ENCODE results near the gene RPS6KA2.

The RPS6KA2 gene

DNA sequence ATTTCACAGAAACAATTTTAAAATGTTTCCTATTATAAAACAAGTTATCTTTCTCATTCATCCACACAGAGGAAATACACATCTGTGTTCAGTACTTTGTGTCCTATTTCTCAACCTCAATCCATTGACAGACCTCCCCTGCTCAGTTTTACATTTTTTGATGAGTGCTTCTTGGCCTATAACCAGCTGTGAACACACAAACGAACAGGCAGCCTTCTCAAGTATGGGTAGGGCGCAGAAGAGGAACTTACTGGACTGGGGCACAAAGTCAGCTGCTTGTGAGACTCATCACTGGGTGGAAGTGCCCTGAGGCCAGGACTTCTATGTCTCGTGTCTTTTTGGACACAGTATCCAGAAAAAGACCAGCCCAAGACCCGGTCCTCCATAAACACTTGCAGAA lies 2.8 kb downstream of the RPS6KA2 start:
- H3K27ac ChIP-seq = peak overlapping the region; percentile 94
- no peak for DNase-seq (ENCODE audit: low spot score)
- ChIA-PET CTCF (interaction anchor here (1.2 kb wide), 1 partner anchor 14 kb away, joined by 4 read pairs; no protein-coding TSS in a partner anchor), POLR2A (ENCODE audit: low non-redundant PET) (no interaction called here)
- TF ChIP-seq, protein P1, sequence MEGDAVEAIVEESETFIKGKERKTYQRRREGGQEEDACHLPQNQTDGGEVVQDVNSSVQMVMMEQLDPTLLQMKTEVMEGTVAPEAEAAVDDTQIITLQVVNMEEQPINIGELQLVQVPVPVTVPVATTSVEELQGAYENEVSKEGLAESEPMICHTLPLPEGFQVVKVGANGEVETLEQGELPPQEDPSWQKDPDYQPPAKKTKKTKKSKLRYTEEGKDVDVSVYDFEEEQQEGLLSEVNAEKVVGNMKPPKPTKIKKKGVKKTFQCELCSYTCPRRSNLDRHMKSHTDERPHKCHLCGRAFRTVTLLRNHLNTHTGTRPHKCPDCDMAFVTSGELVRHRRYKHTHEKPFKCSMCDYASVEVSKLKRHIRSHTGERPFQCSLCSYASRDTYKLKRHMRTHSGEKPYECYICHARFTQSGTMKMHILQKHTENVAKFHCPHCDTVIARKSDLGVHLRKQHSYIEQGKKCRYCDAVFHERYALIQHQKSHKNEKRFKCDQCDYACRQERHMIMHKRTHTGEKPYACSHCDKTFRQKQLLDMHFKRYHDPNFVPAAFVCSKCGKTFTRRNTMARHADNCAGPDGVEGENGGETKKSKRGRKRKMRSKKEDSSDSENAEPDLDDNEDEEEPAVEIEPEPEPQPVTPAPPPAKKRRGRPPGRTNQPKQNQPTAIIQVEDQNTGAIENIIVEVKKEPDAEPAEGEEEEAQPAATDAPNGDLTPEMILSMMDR (conservative IDR thresholded peaks at IDR 0.05; ENCODE audit: low read depth) = no peak

DNA sequence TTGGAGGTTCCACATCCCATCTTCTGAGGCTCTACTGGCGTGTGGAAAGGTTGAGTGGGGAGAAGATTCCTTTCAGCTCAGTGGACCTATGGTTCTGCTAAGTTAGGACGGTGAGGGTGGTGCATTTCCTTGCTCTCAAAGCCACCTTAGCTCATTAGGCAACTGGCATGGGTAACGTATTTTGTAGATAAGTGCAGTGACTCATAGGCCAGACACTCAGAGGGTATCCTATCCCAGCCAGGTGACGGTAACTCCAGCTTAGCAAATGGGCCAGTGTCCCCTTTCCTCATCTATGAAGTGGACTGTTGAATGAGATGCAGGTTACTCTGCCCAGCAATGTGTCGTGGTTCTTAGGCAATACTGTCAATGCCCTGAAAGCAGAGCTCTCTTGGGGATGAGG lies 3.7 kb downstream of the RPS6KA2 start:
- peak overlapping the region; percentile 79 for H3K27ac ChIP-seq
- no peak for DNase-seq (ENCODE audit: low spot score)
- CTCF ChIA-PET = no interaction called here
- POLR2A ChIA-PET (ENCODE audit: low non-redundant PET) = no interaction called here
- TF ChIP-seq, protein P1 (conservative IDR thresholded peaks at IDR 0.05; ENCODE audit: low read depth) = no peak

DNA sequence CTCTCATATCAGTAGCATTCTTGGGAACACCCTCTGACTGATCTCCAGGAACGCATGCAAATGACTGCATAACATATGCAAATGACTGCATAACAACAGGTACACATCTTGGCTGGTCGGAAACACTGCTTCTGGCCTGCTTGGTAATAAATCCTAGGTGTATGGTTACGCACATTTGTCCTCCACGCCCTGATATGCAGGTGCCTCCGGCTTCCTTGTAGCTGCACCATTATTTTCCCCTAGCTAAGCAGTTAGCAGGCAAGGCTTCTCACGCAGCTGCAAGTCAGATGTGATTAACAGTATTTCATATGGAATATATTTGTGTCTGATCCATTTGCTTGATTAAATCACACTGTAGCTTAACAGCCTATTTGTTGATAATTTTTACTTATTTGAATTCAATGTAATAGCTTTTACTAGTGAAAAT lies 5.9 kb downstream of the RPS6KA2 start:
- POLR2A ChIA-PET (ENCODE audit: low non-redundant PET) = no interaction called here
- TF ChIP-seq, protein P1 (conservative IDR thresholded peaks at IDR 0.05; ENCODE audit: low read depth) = no peak
- DNase-seq (ENCODE audit: low spot score) = no peak
- peak overlapping the region; percentile 93 for H3K27ac ChIP-seq
- CTCF ChIA-PET = no interaction called here

DNA sequence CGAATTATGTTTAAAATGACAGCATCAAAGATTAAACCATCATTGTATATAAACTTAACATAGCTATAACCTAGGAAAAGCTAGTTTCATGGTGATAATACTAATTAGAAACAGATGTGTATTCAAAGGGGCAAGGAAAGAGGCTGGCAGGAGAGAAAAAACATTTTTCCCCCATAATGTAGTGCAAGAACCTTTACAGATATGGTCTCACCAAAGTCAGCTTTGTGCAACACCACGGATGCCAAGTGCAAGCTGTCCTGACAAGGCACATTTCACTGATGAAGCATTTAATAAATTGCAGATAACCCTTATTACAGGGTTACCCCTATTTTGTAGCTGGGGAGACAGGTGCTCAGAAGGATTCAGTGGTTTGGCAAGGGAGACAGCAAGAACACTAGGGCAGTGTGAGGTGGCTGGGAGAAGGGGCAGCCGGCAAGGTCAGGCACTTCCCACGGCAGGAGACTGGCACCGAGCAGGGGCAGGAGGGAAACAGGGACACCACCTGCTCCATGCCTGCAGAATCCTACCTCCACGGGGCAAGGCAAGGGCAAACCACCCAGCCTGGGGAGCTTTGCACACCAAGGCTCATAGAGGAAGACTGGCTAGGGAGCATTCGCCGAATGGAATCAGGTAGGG lies 6.5 kb downstream of the RPS6KA2 start:
- peak overlapping the region; percentile 93 for H3K27ac ChIP-seq
- no peak for DNase-seq (ENCODE audit: low spot score)
- ChIA-PET POLR2A (ENCODE audit: low non-redundant PET) (no interaction called here), CTCF (no interaction called here)
- TF ChIP-seq, protein P1 (conservative IDR thresholded peaks at IDR 0.05; ENCODE audit: low read depth) = no peak

DNA sequence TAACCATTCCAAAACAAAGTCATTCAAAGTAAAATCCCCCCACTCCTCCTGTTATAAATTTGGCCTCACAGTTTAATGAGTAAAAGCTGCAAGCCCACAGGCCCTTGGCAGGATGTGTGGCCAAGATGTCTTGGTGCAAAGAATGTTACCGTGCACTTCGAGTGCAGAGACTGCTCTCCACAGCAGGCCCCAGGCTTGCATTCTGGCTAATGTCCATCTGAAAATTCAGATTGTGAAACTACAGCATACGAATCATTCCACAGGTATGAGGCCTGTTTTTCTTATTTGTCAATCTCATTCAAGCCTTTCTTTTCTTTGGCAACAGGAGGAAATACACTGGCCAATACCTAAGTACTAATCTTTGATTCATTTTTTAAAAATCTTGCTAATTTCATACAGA lies 7.1 kb downstream of the RPS6KA2 start:
- peak overlapping the region; percentile 93 for H3K27ac ChIP-seq
- peak; percentile 75 for DNase-seq (ENCODE audit: low spot score)
- ChIA-PET POLR2A (ENCODE audit: low non-redundant PET) (interaction anchor here (0.7 kb wide), 1 partner anchor 107 kb away, joined by 4 read pairs; no protein-coding TSS in a partner anchor), CTCF (no interaction called here)
- TF ChIP-seq, protein P1 (conservative IDR thresholded peaks at IDR 0.05; ENCODE audit: low read depth) = no peak

DNA sequence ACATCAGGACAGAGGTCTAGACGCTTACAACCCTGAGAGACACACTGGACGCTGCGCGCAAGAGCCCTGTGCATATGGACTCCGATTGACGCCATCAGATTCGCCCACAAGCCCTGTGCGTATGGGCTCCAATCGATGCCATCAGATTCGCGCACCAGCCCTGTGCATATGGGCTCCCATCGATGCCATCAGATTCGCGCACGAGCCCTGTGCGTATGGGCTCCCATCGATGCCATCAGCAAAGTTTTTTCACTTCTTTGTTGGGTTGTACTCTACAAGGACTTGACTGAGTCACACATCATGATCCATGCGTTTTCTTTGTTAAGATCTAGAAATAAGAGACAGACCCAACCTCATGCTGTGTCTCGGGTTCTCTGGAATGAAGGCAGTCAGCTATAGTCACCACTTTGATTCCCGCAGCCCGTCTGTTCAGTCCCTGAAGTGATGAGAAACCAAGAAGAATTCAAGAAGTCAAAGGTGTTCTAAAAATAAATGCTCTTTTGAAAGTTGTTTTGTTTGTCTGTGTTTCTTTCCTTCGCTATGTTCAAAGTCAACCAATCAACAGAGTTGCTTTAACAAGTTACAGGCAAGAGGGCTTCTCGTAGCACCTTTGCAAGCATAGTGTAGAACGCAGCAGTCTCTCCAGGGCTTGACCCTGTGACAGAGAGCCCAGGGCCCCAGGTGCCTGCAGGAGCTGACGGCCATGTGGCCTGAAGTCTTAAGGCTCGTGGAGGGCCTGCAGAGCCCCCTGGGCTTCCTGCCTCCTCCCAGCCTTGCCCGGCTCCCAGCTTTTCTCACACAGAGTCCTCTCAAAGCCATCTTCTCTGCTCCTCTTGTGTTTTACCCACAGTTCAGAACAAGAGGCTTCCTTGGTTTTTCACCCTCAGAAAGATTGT lies 7.9 kb downstream of the RPS6KA2 start:
- TF ChIP-seq, protein P1 (conservative IDR thresholded peaks at IDR 0.05; ENCODE audit: low read depth) = no peak
- peak overlapping the region; percentile 93 for H3K27ac ChIP-seq
- POLR2A ChIA-PET (ENCODE audit: low non-redundant PET) = interaction anchor here (0.7 kb wide), 1 partner anchor 108 kb away, joined by 4 read pairs; no protein-coding TSS in a partner anchor
- no peak for DNase-seq (ENCODE audit: low spot score)
- CTCF ChIA-PET = no interaction called here

All from RWPE1 (cell line).